ACC112 (cell line): ENCODE data around the gene RCL1.

Source experiments
- H2AFZ ChIP-seq: fragments of 200-600 bp; sonication (generic); one replicate; pipeline ENCODE4 v1.6.0; 2017; ENCODE audit warnings: antibody characterized with exemption, low read length; ENCODE audit not compliant: unreplicated experiment
- H3K27ac ChIP-seq: fragments of 200-600 bp; sonication (generic); 2 replicates; pipeline ENCODE4 v1.5.1; 2014; ENCODE audit warnings: low read depth, mild to moderate bottlenecking, antibody characterized with exemption, low read length, moderate library complexity
- H3K27me3 ChIP-seq: fragments of 200-600 bp; sonication (generic); 2 replicates; pipeline ENCODE4 v1.6.1; 2014; ENCODE audit warnings: mild to moderate bottlenecking, antibody characterized with exemption, low read length, moderate library complexity, mixed read lengths; ENCODE audit not compliant: insufficient read depth
- H3K36me3 ChIP-seq: fragments of 200-600 bp; sonication (generic); 2 replicates; pipeline ENCODE4 v1.6.1; 2016; ENCODE audit warnings: mild to moderate bottlenecking, antibody characterized with exemption, low read length, moderate library complexity, mixed read lengths; ENCODE audit not compliant: insufficient read depth
- H3K4me1 ChIP-seq: fragments of 200-600 bp; sonication (generic); one replicate; pipeline ENCODE4 v1.6.1; 2016; ENCODE audit warnings: low read length, mixed read lengths; ENCODE audit not compliant: insufficient read depth, unreplicated experiment, control insufficient read depth
- H3K4me3 ChIP-seq: fragments of 200-600 bp; sonication (generic); 2 replicates; pipeline ENCODE4 v1.5.1; 2014; ENCODE audit warnings: mild to moderate bottlenecking, low read depth, low read length
- H3K79me2 ChIP-seq: fragments of 200-600 bp; sonication (generic); one replicate; pipeline ENCODE4 v1.6.0; 2016; ENCODE audit warnings: low read length; ENCODE audit not compliant: control insufficient read depth, unreplicated experiment, insufficient read depth

The RCL1 gene

DNA sequence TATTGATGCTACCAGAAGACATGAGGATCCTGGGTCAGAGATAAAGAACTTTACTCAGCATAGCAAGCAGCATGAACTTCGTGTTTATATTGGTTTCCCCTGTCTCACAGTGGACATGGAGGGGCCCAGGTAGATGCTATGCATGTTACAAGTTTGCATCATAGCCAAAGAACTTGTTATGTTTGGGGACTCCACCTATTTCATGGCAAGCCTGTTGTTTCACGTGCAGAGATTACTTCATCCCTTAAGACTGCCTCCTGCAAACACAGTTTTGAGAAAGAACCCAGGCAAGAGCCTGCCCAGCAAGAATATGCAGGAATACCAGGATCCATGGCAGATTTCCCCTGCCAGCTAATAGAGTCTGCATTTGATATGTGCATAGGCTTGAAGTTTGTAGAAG, 68.4 kb downstream of the RCL1 start:
- no peaks in the 10 kb centered on the region for H3K27me3 ChIP-seq
- H3K4me1 ChIP-seq, result no peaks in the 10 kb centered on the region
- H3K27ac ChIP-seq, result no peak overlapping the region
- no peaks in the 10 kb centered on the region for H3K36me3 ChIP-seq
- H3K79me2 ChIP-seq, result no peaks in the 10 kb centered on the region
- H2AFZ ChIP-seq, result no peak overlapping the region
- H3K4me3 ChIP-seq, result no peak overlapping the region

DNA sequence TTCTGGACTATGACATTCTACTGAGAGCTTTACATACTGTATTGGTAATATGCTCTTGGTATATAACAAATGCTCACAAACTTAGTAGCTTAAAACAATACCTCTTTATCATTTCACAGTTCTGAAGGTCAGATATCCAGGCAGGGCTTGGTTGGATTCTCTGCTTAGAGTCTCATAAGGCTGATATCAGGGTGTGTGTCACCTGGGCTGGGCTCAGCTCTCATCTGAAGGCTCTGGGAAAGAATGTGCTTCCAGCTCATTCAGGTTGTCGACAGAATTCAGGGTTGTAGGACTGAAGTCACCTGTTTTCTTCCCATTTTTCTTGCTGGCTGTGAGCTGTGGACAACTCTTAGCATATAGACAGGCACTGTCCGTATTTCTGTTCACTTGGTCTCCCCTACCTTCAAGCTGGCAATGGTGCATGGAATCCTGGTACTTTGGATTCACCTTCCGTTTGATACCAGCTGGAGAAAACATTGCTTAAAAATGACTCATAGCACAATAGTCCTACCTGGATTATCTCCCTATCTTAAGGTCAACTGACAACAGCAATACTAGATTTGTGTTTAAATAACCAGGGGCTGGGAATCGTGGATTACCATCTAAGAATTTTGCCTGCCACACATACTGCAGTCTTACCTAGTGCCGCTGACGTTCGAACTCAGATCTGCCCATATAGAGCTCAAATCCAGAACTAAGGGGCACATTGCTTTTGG, 69.2 kb downstream of the RCL1 start:
- Histone ChIP-seq H3K36me3 (no peaks in the 10 kb centered on the region), H2AFZ (no peak overlapping the region), H3K27ac (no peak overlapping the region), H3K4me1 (no peaks in the 10 kb centered on the region), H3K79me2 (no peaks in the 10 kb centered on the region), H3K4me3 (no peak overlapping the region), H3K27me3 (no peaks in the 10 kb centered on the region)

DNA sequence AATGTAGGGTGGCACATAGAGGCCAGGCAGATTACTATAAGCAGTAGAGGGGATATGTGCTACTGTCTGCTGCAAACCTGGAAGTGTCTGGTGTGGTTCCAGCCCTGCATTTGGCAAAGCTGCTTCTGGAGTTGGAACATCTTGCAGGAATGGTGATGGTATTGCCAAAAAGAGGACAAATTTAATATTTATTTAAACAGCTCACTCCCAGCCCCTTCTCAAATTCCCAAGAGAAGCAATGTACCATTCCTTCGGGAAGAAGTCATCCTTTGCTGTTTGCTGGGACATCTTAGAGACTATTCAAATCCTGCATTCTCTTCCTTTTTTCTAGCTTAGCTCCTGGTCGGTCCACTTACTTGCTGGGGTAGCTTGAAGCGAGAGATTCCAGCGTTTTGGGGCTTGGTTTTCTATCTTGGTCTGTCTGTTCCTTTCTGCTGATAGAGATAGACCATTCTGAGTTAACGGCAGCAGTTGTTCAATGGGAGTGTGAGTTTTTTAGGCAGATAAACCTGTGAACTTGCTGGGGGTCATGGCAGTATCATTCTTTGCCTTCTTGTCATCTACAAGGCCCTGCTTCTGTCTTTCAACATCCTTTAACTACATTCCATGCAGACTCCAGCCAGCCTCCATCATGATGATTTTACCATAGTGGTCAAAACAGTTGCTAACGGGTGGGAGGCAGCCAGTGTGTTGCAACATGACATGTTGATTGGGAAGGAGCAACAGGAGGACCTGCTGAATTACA, 69.9 kb downstream of the RCL1 start:
- H3K4me3 ChIP-seq, result no peak overlapping the region
- no peaks in the 10 kb centered on the region for H3K4me1 ChIP-seq
- H3K36me3 ChIP-seq, result no peaks in the 10 kb centered on the region
- H3K27me3 ChIP-seq, result no peaks in the 10 kb centered on the region
- no peaks in the 10 kb centered on the region for H3K79me2 ChIP-seq
- no peak overlapping the region for H2AFZ ChIP-seq
- H3K27ac ChIP-seq, result no peak overlapping the region

DNA sequence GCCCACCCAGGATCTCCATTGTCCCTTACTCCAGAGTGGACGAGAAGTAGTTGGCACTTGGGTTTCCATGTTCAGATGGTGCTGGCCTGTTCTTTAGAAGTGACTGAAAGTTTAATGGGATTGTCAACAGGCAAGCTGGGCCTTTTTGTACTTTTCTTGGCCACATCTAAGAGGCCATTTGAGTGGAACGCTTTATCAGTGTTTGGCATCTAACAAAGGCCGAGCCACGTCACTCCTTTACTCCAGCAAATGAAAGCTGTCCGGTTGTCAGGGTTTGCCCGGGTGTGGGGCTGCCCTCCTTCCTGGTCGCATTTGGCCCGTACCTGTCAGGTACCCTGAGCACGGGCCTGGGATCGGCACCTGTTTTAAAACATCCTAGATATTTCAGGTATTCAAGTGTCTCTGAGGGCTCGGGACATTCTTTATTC, 71.5 kb downstream of the RCL1 start:
- no peaks in the 10 kb centered on the region for H3K36me3 ChIP-seq
- no peak overlapping the region for H2AFZ ChIP-seq
- no peaks in the 10 kb centered on the region for H3K79me2 ChIP-seq
- no peak overlapping the region for H3K27ac ChIP-seq
- H3K27me3 ChIP-seq, result no peaks in the 10 kb centered on the region
- H3K4me1 ChIP-seq, result no peaks in the 10 kb centered on the region
- no peak overlapping the region for H3K4me3 ChIP-seq

DNA sequence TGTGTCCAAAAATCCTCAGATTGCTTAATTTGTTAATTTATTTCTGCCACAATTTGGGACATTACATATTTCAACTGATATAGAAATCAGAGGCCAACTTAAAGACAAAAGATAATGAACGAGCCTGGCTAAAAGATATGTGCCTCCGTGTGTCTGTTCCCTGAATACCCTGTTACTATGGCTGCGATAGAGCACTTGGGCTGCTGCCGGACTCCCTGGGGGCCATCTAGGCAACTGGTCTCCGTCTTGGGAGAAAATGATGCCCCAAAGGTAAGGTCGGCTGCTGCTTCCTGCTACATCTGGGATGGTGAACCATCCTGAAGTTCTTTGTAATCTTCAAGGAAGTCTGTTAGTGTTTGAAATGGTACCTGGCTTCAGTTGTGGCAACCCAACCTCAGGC, 72.0 kb downstream of the RCL1 start:
- H3K27ac ChIP-seq, result no peak overlapping the region
- H3K4me3 ChIP-seq, result no peak overlapping the region
- no peak overlapping the region for H2AFZ ChIP-seq
- no peaks in the 10 kb centered on the region for H3K27me3 ChIP-seq
- H3K79me2 ChIP-seq, result no peaks in the 10 kb centered on the region
- H3K4me1 ChIP-seq, result no peaks in the 10 kb centered on the region
- H3K36me3 ChIP-seq, result no peaks in the 10 kb centered on the region

DNA sequence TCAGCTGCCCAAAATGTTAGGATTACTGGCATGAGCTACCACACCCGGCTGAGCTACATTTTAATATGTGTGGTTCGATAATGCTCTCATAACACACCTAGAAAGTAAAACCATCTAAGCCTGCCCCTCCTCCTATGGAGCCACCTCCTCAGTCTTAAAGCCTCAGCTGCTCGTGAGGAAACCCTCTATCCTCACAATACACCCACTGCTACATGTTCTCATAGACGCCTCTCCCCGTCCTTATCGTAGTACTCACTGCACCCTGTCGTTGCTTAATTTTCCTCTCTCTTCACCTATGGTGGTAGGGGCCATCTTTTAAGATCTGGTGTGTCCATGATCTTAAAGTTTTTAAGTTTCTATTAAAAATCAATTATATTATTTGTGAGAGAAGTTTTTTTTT, 72.9 kb downstream of the RCL1 start:
- H3K27ac ChIP-seq, result no peak overlapping the region
- H3K79me2 ChIP-seq, result no peaks in the 10 kb centered on the region
- H3K4me1 ChIP-seq, result no peaks in the 10 kb centered on the region
- no peaks in the 10 kb centered on the region for H3K36me3 ChIP-seq
- H3K27me3 ChIP-seq, result no peaks in the 10 kb centered on the region
- no peak overlapping the region for H2AFZ ChIP-seq
- no peak overlapping the region for H3K4me3 ChIP-seq

DNA sequence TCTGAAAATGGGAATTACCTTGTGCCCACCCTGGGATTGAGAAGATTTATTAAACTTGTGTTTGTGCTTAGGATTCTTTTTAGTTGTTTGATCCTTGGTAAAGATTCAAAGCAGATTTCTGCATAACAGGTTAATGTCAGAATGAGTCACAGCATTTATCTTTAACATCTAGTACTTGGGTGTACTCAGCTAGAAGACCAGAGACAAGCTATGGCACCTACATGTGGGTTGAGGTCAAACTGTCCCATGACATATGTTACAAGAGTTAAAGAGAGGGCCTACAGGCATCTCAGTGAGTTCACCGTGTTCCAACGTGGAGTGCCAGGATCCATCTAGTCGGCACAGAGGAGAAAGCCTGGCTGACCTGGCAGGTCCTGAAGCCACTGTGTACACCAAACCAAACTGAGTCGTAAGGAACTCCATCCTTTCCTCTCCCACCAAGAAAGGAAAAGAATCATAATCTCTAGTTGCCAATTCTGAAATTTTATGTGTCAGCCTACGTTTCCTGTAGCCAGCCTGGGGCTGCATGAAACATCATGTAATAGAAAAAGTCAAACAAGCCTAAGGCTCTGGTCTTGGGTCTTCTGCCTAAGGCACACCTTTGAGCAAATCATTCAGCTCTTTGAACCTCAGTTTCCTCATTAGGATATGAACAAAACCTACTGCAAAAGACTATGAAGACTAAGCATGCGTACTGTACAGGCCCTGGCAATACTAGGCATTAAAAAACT, 73.7 kb downstream of the RCL1 start:
- Histone ChIP-seq H3K4me3 (no peak overlapping the region), H2AFZ (no peak overlapping the region), H3K36me3 (no peaks in the 10 kb centered on the region), H3K27me3 (no peaks in the 10 kb centered on the region), H3K27ac (no peak overlapping the region), H3K4me1 (no peaks in the 10 kb centered on the region), H3K79me2 (no peaks in the 10 kb centered on the region)

DNA sequence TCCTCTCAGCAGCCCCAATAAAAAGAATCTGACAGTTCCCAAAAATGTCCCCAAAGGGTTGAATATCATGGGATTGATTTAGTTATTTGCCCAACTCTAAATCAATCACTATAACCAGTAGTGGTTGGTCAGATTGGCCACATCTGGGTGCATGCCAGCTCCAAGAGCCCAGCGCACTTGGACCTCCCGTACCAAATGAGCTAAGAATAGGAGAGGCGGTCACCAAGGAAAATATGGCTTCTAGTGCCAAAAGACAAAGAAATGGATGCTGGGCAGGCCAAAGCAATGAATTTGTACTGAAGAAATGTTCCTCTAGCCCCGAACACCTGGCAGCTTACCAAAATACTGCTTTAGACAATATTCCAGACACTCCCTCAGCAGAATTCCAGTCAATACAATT, 80.3 kb downstream of the RCL1 start:
- Histone ChIP-seq H3K79me2 (no peaks in the 10 kb centered on the region), H3K4me3 (no peak overlapping the region), H3K27ac (no peak overlapping the region), H3K36me3 (no peaks in the 10 kb centered on the region), H3K4me1 (no peaks in the 10 kb centered on the region), H2AFZ (no peak overlapping the region), H3K27me3 (no peaks in the 10 kb centered on the region)

DNA sequence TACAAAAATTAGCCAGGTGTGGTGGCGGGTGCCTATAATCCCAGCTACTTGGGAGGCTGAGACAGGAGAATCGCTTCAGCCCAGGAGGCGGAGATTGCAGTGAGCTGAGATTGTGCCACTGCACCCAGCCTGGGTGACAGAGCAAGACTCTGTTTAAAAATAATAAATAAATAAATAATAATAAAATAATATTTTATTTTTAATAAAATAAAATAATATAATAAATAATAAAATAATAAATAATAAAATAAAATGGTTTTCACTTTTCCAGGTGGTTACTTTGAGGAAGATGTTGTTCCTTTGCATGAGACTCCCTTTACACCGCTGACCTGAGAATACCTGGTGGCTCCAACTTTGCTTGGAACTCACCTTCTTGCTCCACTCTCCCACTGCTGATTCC, 82.8 kb downstream of the RCL1 start:
- no peaks in the 10 kb centered on the region for H3K79me2 ChIP-seq
- no peaks in the 10 kb centered on the region for H3K36me3 ChIP-seq
- H3K4me1 ChIP-seq, result no peaks in the 10 kb centered on the region
- no peaks in the 10 kb centered on the region for H3K27me3 ChIP-seq
- no peak overlapping the region for H2AFZ ChIP-seq
- H3K4me3 ChIP-seq, result no peak overlapping the region
- H3K27ac ChIP-seq, result no peak overlapping the region

DNA sequence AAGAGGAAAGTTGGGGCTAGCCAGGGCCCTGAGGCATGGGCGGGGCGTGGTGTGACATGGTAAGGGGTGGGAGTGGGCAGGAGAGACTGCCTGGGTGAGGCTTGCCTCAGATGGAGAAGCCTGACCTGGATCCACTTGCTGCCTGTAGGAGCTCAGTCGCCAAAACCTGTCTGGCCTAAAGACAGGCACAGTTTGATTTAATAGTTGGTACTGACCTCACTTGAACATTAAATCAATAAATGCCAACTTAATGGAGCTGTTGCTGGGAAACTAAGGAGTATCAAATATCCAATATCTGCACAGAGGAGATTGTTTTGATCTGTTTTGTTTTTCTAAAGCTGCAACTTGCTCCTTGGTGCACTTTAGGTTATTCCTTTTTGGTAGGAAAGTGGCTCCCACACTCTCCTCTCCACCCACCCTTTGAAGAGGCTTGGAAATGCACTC, 86.4 kb downstream of the RCL1 start:
- no peaks in the 10 kb centered on the region for H3K4me1 ChIP-seq
- H3K27me3 ChIP-seq, result peaks cover 8% of the 10 kb centered on the region; the same call in 1 of the 2 replicates
- no peak overlapping the region for H3K27ac ChIP-seq
- no peaks in the 10 kb centered on the region for H3K79me2 ChIP-seq
- H3K36me3 ChIP-seq, result no peaks in the 10 kb centered on the region
- H3K4me3 ChIP-seq, result no peak overlapping the region
- H2AFZ ChIP-seq, result no peak overlapping the region
